ENCODE measurements around the gene STXBP3.

The STXBP3 gene

DNA sequence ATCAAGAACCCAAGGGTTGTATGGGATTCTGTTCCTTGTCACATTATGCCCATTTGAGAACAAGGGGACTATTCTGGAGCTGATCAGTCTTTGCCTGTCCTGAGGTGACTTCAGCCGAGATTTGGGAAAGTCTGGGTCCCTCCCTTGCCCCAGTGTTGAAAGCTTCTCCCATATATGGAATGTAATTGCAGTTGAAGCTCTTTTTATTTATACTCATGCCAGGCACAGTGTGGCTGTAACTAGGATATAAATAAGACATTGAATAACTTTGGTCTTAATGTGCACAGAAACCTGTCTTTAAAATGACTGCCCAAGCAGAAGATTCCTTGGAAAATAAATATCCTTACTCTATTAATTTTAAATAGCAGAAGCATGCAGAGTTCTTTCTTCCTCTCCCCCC is 95.2 kb downstream of the STXBP3 start:
- no peak for TF ChIP-seq EZH2 (optimal IDR thresholded peaks at IDR 0.05; ENCODE audit: low read depth, low read length)
- TF ChIP-seq, protein P1, sequence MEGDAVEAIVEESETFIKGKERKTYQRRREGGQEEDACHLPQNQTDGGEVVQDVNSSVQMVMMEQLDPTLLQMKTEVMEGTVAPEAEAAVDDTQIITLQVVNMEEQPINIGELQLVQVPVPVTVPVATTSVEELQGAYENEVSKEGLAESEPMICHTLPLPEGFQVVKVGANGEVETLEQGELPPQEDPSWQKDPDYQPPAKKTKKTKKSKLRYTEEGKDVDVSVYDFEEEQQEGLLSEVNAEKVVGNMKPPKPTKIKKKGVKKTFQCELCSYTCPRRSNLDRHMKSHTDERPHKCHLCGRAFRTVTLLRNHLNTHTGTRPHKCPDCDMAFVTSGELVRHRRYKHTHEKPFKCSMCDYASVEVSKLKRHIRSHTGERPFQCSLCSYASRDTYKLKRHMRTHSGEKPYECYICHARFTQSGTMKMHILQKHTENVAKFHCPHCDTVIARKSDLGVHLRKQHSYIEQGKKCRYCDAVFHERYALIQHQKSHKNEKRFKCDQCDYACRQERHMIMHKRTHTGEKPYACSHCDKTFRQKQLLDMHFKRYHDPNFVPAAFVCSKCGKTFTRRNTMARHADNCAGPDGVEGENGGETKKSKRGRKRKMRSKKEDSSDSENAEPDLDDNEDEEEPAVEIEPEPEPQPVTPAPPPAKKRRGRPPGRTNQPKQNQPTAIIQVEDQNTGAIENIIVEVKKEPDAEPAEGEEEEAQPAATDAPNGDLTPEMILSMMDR (IDR thresholded peaks at IDR 0.05; ENCODE audit: low read length): no peak
- TF ChIP-seq EZH2phosphoT487 (IDR thresholded peaks at IDR 0.05; ENCODE audit: low read length): no peak
- no peak overlapping the region for H2AFZ ChIP-seq (ENCODE audit: low read length)
- H3K9me3 ChIP-seq (replicated peaks; ENCODE audit: insufficient read depth, low read length): no peaks in the 10 kb centered on the region
- no peak overlapping the region for H3K9ac ChIP-seq (ENCODE audit: low read length)
- H3K9me2 ChIP-seq (replicated peaks; ENCODE audit: insufficient read depth, low read length): no peaks in the 10 kb centered on the region
- H3K36me3 ChIP-seq (replicated peaks; ENCODE audit: insufficient read depth, low read length): no peaks in the 10 kb centered on the region
- DNase-seq: no peak
- H3K4me3 ChIP-seq (ENCODE audit: low read length): no peak overlapping the region
- H3K4me2 ChIP-seq (ENCODE audit: low read depth, low read length): no peak overlapping the region
- H3K27ac ChIP-seq (ENCODE audit: low read length): no peak overlapping the region
- H3K4me1 ChIP-seq (ENCODE audit: low read length): no peaks in the 10 kb centered on the region
- no peaks in the 10 kb centered on the region for H3K27me3 ChIP-seq (replicated peaks; ENCODE audit: insufficient read depth, low read length)
- H4K20me1 ChIP-seq (ENCODE audit: insufficient read depth, low read length): no peaks in the 10 kb centered on the region
- H3F3A ChIP-seq (ENCODE audit: insufficient read depth, low read length): no peaks in the 10 kb centered on the region
- H3K79me2 ChIP-seq (ENCODE audit: low read length): no peaks in the 10 kb centered on the region

DNA sequence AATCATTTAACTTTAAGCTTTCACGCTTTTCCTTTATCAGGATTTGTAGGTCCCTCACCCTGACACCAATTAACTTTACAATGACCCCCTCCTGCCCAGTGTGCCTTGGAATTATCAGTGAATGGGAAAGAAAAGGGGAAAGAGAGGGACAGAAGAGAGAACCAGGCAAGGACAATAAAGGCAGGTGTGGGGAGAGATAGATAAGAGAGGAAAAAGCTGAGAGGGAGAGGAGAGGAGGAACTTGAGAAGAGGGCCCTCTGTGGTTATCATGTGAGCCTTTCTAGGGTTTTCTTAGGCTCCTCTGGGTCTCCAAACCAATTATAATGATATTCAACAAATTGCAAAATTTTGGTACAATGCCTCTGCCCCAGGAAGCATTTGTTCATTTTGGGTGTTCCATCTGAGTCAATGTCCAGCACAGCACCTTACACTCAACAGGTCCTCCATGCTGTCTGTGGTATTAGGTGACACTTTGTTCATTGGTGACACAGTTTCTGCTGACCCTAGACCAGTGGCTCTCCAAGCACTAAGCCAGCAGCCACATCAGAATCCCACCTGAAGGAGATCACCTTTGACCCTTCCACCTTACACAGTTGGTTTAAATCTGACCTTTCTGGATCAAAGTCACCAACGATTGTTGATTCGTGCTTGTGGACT is 96.2 kb downstream of the STXBP3 start:
- no peak for DNase-seq
- Histone ChIP-seq H3K9me2 (replicated peaks; ENCODE audit: insufficient read depth, low read length) (no peaks in the 10 kb centered on the region), H4K20me1 (ENCODE audit: insufficient read depth, low read length) (no peaks in the 10 kb centered on the region), H3K9me3 (replicated peaks; ENCODE audit: insufficient read depth, low read length) (no peaks in the 10 kb centered on the region), H3K36me3 (replicated peaks; ENCODE audit: insufficient read depth, low read length) (no peaks in the 10 kb centered on the region), H3K27ac (ENCODE audit: low read length) (no peak overlapping the region), H3K27me3 (replicated peaks; ENCODE audit: insufficient read depth, low read length) (no peaks in the 10 kb centered on the region), H3F3A (ENCODE audit: insufficient read depth, low read length) (no peaks in the 10 kb centered on the region), H3K9ac (ENCODE audit: low read length) (no peak overlapping the region), H3K4me3 (ENCODE audit: low read length) (no peak overlapping the region), H3K4me1 (ENCODE audit: low read length) (no peaks in the 10 kb centered on the region), H2AFZ (ENCODE audit: low read length) (no peak overlapping the region), H3K4me2 (ENCODE audit: low read depth, low read length) (no peak overlapping the region), H3K79me2 (ENCODE audit: low read length) (no peaks in the 10 kb centered on the region)
- TF ChIP-seq EZH2 (optimal IDR thresholded peaks at IDR 0.05; ENCODE audit: low read depth, low read length) (no peak), EZH2phosphoT487 (IDR thresholded peaks at IDR 0.05; ENCODE audit: low read length) (no peak)
- TF ChIP-seq, protein P1 (IDR thresholded peaks at IDR 0.05; ENCODE audit: low read length): no peak

DNA sequence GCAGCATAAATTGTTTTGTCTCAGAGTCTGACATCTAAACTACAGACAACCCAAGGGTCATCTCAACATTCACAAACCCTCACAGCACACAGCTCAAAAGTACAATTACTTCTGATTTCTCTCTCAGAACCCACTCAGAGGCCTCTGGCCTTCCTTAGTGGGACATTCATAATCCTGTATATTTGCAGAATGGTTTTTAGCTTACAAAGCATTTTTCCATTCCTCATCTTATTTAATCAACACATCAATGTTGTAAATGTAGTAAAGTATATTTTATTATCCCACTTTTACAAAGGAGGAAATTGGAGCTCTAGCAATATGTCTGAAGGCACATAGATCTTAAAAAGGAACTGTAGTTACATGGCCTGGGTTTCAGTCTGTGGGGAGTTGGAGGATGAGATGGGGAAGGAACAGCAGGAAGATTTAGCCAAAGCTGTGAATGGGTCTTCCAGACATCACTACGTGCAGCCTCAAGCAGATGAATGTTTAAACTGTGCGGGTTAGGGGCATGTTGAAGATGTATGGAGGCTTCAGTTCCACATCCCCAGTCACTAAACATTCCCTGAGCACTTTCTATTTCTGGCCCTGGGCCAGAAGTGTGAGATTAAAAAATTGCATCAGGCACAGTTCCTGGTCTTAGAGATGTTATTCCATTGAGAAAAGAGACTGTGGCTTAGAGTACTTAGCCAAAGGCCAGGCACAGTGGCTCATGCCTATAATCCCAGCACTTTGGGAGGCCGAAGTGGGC is 97.1 kb downstream of the STXBP3 start:
- Histone ChIP-seq H3K9ac (ENCODE audit: low read length) (no peak overlapping the region), H3K79me2 (ENCODE audit: low read length) (no peaks in the 10 kb centered on the region), H4K20me1 (ENCODE audit: insufficient read depth, low read length) (no peaks in the 10 kb centered on the region), H3K9me2 (replicated peaks; ENCODE audit: insufficient read depth, low read length) (no peaks in the 10 kb centered on the region), H3K27me3 (replicated peaks; ENCODE audit: insufficient read depth, low read length) (no peaks in the 10 kb centered on the region), H3K27ac (ENCODE audit: low read length) (no peak overlapping the region), H3F3A (ENCODE audit: insufficient read depth, low read length) (no peaks in the 10 kb centered on the region), H3K4me3 (ENCODE audit: low read length) (no peak overlapping the region), H2AFZ (ENCODE audit: low read length) (no peak overlapping the region), H3K4me2 (ENCODE audit: low read depth, low read length) (no peak overlapping the region), H3K9me3 (replicated peaks; ENCODE audit: insufficient read depth, low read length) (no peaks in the 10 kb centered on the region), H3K4me1 (ENCODE audit: low read length) (no peaks in the 10 kb centered on the region), H3K36me3 (replicated peaks; ENCODE audit: insufficient read depth, low read length) (no peaks in the 10 kb centered on the region)
- no peak for DNase-seq
- TF ChIP-seq EZH2 (optimal IDR thresholded peaks at IDR 0.05; ENCODE audit: low read depth, low read length): no peak
- TF ChIP-seq, protein P1 (IDR thresholded peaks at IDR 0.05; ENCODE audit: low read length): no peak
- TF ChIP-seq EZH2phosphoT487 (IDR thresholded peaks at IDR 0.05; ENCODE audit: low read length): no peak
